ENCODE data around the gene INHBA. TPM values are rescaled to one million over a fixed set of nuclear protein-coding genes. Genes with fewer than 3 reads are reported as not detected.

INHBA gene
- total RNA-seq, 1 experiment from 2014 or later = 1.0 TPM

GRCh38 chr7:41735206-41735605 lies 32.3 kb upstream of the INHBA start:
- no peaks in the 10 kb centered on the region; the same call in 1 of the 2 replicates for H3K27me3 Mint-ChIP-seq (ENCODE audit: low read depth)
- DNase-seq (ENCODE audit: low spot score) (no peak), ATAC-seq (no peak)
- ChIA-PET POLR2A (no interaction called here), CTCF (no interaction called here)
- TF ChIP-seq, protein P1, sequence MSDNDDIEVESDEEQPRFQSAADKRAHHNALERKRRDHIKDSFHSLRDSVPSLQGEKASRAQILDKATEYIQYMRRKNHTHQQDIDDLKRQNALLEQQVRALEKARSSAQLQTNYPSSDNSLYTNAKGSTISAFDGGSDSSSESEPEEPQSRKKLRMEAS (CRISPR knock-in tag; IDR thresholded peaks at IDR 0.05) = no peak
- TF ChIP-seq ZNF423 (CRISPR knock-in tag; IDR thresholded peaks at IDR 0.05) = no peak
- TF ChIP-seq GTF2I (CRISPR knock-in tag; conservative IDR thresholded peaks at IDR 0.05) = no peak
- TF ChIP-seq OVOL2 (CRISPR knock-in tag; IDR thresholded peaks at IDR 0.05; ENCODE audit: borderline replicate concordance) = no peak
- no peak for TF ChIP-seq ETV6 (CRISPR knock-in tag; IDR thresholded peaks at IDR 0.05)
- TF ChIP-seq GABPB1 (CRISPR knock-in tag; IDR thresholded peaks at IDR 0.05) = no peak
- no peak for TF ChIP-seq ZSCAN18 (CRISPR knock-in tag; IDR thresholded peaks at IDR 0.05)
- TF ChIP-seq ZMAT4 (CRISPR knock-in tag; IDR thresholded peaks at IDR 0.05) = no peak
- TF ChIP-seq STAT6 (CRISPR knock-in tag; conservative IDR thresholded peaks at IDR 0.05; ENCODE audit: low read depth) = no peak
- TF ChIP-seq ESRRA (CRISPR knock-in tag; IDR thresholded peaks at IDR 0.05; ENCODE audit: borderline replicate concordance) = no peak
- TF ChIP-seq NFE2L1 (CRISPR knock-in tag; IDR thresholded peaks at IDR 0.05) = no peak
- no peak for TF ChIP-seq FOXJ3 (CRISPR knock-in tag; IDR thresholded peaks at IDR 0.05; ENCODE audit: borderline replicate concordance)
- no peak for TF ChIP-seq RELA (CRISPR knock-in tag; IDR thresholded peaks at IDR 0.05; ENCODE audit: borderline replicate concordance)
- TF ChIP-seq E2F5 (CRISPR knock-in tag; IDR thresholded peaks at IDR 0.05) = no peak
- TF ChIP-seq, protein P2, sequence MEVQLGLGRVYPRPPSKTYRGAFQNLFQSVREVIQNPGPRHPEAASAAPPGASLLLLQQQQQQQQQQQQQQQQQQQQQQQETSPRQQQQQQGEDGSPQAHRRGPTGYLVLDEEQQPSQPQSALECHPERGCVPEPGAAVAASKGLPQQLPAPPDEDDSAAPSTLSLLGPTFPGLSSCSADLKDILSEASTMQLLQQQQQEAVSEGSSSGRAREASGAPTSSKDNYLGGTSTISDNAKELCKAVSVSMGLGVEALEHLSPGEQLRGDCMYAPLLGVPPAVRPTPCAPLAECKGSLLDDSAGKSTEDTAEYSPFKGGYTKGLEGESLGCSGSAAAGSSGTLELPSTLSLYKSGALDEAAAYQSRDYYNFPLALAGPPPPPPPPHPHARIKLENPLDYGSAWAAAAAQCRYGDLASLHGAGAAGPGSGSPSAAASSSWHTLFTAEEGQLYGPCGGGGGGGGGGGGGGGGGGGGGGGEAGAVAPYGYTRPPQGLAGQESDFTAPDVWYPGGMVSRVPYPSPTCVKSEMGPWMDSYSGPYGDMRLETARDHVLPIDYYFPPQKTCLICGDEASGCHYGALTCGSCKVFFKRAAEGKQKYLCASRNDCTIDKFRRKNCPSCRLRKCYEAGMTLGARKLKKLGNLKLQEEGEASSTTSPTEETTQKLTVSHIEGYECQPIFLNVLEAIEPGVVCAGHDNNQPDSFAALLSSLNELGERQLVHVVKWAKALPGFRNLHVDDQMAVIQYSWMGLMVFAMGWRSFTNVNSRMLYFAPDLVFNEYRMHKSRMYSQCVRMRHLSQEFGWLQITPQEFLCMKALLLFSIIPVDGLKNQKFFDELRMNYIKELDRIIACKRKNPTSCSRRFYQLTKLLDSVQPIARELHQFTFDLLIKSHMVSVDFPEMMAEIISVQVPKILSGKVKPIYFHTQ (CRISPR knock-in tag; IDR thresholded peaks at IDR 0.05) = no peak
- no peak for TF ChIP-seq TEAD4 (CRISPR knock-in tag; IDR thresholded peaks at IDR 0.05)
- no peak for TF ChIP-seq ZNF671 (CRISPR knock-in tag; IDR thresholded peaks at IDR 0.05)
- no peak overlapping the region for H3K4me3 Mint-ChIP-seq
- peaks cover 22% of the 10 kb centered on the region for H3K4me1 Mint-ChIP-seq
- H3K9me3 Mint-ChIP-seq = no peaks in the 10 kb centered on the region; the same call in 1 of the 2 replicates
- no peak overlapping the region for H3K27ac Mint-ChIP-seq
- H3K36me3 Mint-ChIP-seq = no peaks in the 10 kb centered on the region

DNA sequence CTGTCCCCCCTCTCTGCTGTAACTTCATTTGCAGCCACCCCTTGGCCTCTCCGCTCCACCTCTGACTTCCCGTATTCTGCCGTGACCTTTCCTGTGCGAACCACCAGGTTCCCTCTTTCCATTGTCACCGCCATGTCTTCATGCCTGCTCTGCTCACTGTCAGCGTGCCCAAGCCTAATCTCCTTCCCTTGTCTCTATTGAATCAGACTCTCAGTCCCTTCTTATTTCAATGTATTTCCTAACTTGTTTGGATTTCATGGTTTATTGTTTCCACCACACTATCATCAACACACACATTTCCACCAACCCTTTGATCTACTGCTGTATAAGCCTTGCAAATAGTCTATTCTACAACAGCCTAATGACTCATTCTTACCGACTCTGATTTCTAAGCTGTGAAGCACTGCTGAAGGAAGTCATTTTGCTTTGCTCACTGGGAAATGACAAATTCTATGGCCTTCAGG lies 30.0 kb upstream of the INHBA start:
- H3K4me3 Mint-ChIP-seq = no peak overlapping the region
- peaks cover 3% of the 10 kb centered on the region; the same call in 1 of the 2 replicates for H3K9me3 Mint-ChIP-seq
- 0 out of 2 replicates have a peak, but pooled peaks have one; percentile 22 for ATAC-seq
- POLR2A ChIA-PET = interaction anchor here (0.6 to 1.0 kb wide), 2 partner anchors 37 to 178 kb away, joined by 3 read pairs; no protein-coding TSS in a partner anchor
- H3K27ac Mint-ChIP-seq = peak overlapping the region; percentile 38; the same call in 1 of the 2 replicates
- DNase-seq (ENCODE audit: low spot score) = no peak
- H3K4me1 Mint-ChIP-seq = peaks cover 13% of the 10 kb centered on the region
- no peaks in the 10 kb centered on the region; the same call in 1 of the 2 replicates for H3K27me3 Mint-ChIP-seq (ENCODE audit: low read depth)
- no peaks in the 10 kb centered on the region for H3K36me3 Mint-ChIP-seq
- CTCF ChIA-PET = interaction anchor here (0.8 to 1.3 kb wide), 7 partner anchors 21 to 510 kb away, joined by 3 to 12 read pairs (median 4); no protein-coding TSS in a partner anchor
- no peak for TF ChIP-seq IRF1 (CRISPR knock-in tag; IDR thresholded peaks at IDR 0.05)
- TF ChIP-seq SMAD4 (CRISPR knock-in tag; IDR thresholded peaks at IDR 0.05) = no peak
- no peak for TF ChIP-seq NFE2L1 (CRISPR knock-in tag; IDR thresholded peaks at IDR 0.05)
- TF ChIP-seq ARID4B (CRISPR knock-in tag; IDR thresholded peaks at IDR 0.05; ENCODE audit: borderline replicate concordance) = no peak
- no peak for TF ChIP-seq TCF7 (CRISPR knock-in tag; IDR thresholded peaks at IDR 0.05; ENCODE audit: low read depth)
- no peak for TF ChIP-seq HMGA2 (CRISPR knock-in tag; IDR thresholded peaks at IDR 0.05)

Data from WTC11 (cell line).